PC-9 (cell line): Measurements from ENCODE around the gene RNASE8.

Experiments used
- EZH2 ChIP-seq: fragments of 200-600 bp; sonication (generic); IDR thresholded peaks from 2 replicates; pipeline ENCODE4 v1.8.0; 2017; ENCODE audit warnings: antibody characterized with exemption, low read depth
- TF ChIP-seq, protein P1 (sequence below): fragments of 200-600 bp; sonication (generic); conservative IDR thresholded peaks from 2 replicates; pipeline ENCODE4 v1.6.1; 2017; ENCODE audit warnings: mixed run types, antibody characterized with exemption, mild to moderate bottlenecking, moderate library complexity

DNA sequence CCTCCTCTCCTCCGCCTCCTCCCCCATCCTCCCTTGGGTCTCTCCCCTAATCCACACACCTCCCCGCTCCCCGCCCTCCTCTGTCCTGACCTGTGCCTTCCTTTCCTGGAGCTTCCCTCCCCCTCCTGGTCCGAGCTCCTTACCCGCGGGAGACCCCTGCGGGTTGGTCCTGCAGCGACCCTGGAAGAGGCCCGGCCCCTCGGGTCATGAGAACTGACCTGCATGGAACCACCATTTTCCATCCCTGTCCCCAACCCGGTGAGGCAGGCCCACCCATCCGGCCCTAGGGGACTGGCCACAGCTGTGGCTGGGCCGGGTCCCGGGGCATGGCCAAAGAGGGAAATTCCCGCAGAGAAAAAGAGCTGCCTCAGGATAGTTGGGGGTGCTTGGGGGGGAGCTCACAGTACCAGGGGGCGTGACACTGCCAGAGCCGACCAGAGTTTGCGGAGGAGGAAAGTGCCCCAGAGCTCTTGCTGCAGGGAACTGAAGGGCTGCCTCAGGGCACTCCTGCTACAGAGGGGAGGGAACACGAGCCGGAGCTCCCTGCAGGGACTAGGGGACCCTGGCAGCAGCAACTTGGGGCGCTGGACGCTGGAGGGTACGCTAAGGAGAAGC, 13.1 kb downstream of the RNASE8 start:
- TF ChIP-seq, protein P1, sequence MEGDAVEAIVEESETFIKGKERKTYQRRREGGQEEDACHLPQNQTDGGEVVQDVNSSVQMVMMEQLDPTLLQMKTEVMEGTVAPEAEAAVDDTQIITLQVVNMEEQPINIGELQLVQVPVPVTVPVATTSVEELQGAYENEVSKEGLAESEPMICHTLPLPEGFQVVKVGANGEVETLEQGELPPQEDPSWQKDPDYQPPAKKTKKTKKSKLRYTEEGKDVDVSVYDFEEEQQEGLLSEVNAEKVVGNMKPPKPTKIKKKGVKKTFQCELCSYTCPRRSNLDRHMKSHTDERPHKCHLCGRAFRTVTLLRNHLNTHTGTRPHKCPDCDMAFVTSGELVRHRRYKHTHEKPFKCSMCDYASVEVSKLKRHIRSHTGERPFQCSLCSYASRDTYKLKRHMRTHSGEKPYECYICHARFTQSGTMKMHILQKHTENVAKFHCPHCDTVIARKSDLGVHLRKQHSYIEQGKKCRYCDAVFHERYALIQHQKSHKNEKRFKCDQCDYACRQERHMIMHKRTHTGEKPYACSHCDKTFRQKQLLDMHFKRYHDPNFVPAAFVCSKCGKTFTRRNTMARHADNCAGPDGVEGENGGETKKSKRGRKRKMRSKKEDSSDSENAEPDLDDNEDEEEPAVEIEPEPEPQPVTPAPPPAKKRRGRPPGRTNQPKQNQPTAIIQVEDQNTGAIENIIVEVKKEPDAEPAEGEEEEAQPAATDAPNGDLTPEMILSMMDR, result no peak
- TF ChIP-seq EZH2, result no peak
